ENCODE results near the gene NBDY.
A peak's percentile ranks its signal among the peaks of the same experiment; 100 is the strongest.

The NBDY gene

DNA sequence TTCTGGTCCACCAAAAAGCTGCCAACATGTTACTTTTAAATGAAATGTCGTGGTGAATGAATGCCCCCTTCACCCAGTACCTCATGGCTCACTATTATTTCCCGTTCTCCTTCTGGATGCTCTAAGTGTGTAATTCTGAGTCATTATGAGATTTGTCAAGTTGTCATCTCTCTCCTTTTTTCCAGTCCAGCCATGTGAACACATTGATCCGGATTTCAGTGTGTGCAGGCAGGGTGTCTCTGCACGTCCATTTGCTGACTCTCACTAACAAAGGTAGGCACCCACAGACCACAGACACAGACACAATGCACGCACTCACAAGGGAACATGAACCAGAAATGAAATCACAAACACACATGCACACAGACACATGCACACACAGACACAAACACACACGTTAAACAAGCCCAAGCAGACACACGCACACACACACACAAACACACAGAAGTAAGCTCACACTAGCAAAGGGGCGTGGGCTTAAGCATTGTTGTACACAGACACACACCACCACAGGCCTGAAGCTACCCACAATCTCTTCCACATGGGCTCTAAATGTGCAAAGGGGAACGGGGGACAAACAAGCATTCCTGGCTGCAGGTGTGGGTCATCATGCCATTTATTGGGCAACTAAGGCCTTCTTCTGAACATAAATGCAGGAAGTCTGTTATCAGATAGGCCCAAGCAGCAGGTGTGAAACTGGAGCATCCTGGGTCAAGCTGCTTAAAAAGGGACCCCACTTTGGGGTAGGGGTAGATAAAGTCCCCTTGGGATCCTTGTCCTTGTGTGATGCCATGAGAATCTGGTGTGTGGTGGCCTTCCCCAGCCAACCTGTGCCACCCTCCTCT lies 58.1 kb downstream of the NBDY start:
- DNase-seq: no peak

DNA sequence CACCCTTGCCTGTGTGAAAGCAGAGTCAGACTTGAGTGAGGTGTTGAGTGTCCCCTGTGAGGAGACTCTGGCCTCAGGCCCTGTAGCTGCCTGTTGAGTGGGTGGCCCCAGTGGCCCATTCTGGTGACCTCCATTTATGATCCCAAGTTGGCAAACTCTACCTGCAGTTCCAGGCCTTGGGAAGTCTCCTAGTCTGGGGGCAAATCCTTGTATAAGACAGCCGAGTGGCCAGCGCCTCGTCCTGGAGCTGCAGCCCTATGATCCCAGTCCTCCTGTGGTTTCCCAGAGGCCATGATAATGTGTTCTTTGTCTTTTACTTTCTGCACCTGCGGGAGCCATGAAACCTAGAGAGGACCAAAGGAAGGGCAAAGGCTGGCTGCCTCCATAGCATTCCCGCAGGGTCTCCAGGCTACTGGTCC lies 58.7 kb downstream of the NBDY start:
- DNase-seq: no peak

DNA sequence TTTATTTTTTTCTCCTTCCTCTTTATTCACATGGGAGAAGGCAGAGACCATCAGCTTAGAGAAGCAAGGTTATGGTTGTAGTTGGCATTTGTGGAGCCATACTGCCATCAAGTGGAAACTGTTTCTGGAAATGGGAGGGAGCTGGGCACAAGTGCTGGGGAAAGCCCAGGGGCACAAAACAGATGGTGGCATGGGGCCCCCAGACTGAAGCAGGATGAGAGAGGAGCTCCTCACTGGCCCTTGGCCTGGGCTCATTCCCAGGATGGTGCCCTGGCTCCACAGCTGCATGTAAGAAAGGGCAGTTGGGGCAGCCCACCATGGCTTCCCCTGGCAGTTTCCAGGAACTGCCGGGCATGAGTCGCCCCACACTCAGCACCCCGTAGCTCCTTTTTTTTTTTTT lies 59.2 kb downstream of the NBDY start:
- DNase-seq: no peak

DNA sequence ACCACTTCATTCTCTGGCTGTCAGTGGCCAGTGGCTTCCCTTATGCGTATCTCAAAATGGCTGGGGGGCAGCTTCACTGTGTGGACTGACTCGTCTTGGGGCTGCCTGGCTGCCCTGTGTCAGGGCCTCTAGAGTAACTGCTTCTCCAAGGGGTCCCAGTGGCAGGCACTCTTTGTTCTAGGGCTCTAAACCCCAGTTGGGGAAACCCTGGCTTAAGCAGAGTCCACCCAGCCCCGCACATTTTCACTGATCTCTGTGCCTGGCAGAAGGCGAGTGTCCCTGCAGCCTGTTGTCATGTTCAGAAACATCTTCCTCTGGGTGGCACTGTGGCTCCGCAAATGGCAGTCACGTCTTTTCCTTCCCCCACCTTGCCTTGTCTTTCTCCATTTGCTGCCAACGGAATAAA lies 59.7 kb downstream of the NBDY start:
- no peak for DNase-seq

DNA sequence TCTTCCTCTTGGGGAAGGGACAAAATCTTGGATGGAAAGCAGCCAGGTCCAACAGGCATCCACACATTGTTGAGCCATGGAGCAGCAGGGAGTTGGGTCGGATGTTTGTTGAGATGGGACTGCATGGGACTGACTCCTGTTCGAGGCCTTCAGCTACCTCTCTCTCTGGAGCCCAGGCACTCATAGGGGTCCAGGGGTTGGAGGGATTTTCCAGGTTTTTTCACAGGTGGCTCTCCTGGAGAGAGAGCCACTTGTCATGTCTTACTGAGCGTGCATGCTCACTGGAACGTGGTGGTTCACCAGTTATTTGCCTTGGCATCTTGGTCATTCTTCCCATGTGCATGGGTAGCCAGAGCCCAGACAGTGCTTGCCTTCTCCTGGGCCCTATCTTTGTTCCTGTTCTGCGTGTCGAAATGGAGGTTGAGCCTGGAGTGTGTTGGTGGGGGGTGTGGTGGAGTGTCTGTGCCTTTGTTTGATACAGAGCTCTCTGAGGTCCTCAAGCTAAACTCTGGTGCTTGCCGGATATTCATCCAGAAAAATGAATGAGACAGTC lies 60.6 kb downstream of the NBDY start:
- DNase-seq: no peak

DNA sequence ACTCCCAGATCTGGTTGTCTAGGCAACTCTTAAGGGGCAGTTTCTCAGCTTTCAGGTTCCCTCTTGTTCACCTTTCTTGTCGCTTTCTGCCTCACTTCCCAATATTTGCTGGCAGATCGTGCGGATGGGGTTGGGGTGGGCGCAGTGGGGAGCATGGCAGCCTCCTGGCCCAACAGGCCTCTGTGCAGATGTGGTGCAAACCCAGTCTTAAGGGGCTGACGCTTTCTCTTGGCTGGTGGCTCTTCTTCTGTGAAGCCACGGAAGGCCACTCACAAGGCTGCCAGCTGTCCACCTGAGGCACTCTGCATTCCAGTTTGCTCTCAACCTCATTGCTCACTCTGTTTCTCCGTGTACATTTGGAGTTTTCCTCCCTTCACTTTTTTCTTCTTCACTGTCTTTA lies 61.7 kb downstream of the NBDY start:
- DNase-seq: no peak

DNA sequence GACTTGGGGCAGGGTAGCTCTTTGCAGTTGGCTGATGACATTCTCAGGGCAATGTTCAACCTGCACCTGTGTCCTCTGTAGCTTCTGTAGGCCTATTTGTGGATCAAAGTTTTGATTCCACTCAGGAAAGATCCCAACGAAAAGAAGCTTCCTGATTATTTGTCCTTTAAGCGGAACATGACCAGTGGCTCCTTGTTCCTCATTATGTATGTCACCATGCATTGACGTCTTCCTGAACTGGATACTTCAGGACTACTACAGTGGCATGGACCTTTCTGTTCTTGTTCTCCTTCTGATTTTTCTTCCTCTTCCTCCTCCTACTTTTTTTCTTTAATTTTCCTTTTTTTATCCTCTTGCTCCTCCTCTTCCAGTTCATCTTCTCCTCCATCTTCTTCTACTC lies 62.4 kb downstream of the NBDY start:
- no peak for DNase-seq

DNA sequence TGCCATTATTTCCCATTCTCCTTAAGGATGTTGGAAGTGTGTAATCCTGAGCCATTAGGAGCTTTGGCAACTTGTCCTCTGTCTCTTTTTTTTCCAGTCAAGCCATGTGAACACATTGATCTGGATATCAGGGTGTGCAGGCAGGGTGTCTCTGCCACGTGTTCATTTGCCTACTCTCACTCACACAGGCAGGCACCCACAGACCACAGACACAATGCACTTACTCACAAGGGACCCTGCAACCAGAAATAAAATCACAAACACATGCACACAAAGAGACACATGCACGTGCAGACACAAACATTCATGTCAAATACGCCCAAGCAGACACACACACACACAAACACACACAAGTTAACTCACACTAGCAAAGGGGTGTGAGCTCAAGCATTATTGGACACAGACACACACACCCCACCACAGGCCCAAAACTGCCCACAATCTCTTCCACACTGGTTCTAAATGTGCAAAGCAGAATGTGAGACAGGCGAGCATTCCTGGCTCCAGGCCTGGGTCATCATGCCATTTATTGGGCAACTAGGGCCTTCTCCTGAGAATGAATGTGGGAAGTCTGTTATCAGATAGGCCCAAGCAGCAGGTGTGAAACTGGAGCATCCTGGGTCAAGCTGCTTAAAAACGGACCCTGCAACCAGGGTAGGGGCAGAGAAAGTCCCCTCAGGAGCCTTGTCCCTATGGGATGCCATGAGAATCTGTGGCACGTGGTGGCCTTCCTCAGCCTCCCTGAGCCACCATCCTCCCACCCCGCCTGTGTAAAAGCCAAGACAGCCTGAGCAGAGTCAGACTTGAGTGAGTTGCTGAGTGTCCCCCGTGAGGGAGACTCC lies 63.4 kb downstream of the NBDY start:
- no peak for DNase-seq

DNA sequence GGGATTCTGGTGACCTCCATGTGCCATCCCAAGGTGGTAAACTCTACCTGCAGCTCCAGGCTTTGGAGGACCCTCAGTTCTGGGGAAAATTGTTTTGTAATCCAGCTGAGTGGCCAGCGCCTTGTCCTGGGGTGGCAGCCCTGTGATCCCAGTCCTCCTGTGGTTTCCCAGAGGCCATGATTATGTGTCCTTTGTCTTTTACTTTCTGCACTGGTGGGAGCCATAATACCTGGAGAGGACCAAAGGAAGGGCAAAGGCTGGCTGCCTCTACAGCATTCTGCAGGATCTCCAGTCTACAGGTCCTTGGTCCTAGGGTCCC lies 64.0 kb downstream of the NBDY start:
- no peak for DNase-seq

DNA sequence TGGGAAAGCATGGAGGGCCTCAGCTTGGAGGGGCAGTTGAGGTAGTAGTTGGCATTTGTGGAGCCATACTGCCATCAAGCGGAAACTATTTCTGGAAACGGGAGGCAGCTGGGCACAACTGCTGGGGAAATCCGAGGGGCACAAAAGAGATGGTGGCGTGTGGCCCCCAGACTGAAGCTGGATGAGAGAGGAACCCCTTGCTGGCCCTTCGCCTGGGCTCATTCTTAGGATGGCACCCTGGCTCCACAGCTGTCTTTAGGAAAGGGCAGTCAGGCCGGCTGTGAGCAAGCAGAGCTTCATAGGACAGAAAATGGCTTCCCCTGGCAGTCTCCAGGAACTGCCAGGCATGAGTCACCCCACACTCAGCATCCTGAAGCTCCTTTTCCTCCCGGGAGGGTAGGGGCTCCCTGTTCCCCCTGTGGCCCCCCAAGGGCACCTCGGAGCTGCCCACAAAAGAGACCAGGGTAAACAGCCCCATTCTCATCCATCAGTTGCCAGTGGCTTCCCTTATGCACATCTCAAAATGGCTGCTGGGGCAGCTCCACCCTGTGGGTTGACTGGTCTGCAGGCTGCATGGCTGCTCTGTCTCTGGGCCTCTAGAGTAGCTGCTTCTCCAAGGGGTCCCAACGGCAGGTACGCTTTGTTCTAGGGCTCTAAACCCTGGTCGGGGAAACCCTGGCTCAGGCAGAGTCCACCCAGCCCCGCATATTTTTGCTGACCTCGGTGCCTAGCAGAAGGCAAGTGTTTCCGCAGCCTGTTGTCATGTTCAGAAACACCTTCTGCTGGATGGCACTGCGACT lies 64.7 kb downstream of the NBDY start:
- DNase-seq: no peak

DNA sequence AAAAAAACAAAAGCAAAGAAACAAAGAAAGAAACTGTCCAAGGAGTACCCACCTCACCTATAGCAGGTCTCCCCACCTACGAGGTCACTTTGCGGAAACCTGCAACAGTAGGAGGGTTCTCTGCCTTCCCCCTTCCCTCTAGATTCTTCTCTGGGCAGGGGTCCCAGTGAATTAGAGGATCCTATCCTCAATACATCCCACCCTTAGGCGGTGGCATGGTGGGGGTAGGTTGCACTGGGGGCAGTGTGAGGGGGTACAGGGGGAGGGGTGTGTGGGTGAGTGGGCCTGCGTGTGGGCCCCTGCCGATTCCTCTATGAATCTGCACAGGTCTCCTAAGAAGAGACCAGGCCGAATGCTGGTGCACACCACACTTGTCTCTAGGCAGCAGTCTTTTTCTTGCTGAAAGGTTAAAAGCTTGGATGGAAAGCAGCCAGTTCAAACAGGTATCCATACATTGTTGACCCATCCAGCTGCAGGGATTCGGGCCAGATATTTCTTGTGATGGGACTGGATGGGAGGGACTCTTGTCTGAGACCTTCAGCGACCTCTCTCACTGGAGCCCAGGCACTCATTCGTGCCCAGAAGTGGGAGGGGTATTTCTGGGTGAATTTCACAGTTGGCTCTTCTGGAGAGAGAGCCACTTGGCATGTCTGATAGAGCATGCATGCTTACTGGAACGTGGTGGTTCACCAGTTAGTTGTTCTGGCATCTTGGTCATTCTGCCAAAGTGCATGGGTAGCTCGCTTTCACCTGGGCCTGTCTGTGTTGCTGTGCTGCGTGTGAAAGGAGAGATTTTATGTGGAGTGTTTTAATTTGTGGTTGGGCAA lies 65.6 kb downstream of the NBDY start:
- no peak for DNase-seq

DNA sequence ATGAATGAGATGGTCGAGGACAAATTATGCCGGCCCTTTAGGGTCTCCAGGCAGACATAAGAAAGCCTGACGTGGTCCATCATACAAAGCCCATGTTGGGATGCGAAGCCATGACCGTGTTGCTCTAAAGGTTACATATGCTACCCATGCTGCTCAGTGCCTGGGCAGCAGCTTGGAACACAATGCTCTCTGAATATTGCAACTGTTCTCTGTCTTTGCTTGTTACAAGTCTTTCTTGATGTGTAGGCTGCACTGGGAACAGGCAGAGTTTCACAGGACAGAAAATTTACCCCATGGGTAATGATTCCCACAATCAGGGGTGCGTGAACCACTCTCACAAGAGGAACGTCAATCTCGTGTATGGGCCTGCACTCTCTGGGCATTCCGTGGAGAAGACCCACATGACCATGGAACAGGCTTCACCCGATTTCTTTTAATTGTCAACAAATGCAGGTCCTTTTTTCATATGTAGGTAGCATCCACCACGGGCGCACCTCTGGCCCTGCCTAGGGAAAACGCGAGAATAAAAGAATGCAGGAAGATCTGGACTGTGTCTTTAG lies 66.3 kb downstream of the NBDY start:
- DNase-seq: no peak

DNA sequence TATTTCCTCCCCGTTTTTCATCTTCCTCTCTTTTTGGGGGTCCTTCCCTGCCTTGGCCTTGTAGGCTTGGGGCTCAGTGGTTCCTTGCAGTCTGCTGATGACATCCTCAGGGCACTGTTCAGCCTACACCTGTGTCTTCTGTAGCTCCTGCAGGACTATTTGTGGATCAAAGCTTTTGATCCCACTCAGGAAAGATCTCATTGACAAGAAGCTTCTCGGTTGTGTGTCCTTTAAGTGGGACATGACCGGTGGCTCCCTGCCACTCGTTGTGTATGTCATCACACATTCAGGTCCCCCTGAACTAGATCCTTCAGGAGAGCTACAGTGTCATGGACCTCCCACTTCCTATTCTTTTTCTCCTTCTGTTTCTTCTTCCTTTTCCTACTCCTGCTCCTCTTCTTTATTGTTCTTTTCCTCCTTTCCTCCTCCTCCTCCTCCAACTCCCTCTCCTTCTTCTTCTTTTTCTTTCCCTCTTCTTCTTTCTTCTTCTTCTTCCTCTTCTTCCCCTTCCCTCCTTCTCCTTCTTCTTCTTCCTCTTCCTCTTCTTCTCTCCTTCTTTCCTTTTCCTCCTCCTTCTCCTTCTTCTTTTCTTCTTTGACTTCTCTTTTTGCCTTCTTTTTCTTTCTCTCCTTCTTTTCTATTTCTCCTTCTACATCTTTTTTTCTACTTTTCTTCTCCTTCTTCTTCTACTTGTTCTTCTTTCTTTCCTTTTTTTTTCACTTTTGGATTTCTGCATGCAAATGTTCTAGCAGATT lies 67.8 kb downstream of the NBDY start:
- DNase-seq: no peak

DNA sequence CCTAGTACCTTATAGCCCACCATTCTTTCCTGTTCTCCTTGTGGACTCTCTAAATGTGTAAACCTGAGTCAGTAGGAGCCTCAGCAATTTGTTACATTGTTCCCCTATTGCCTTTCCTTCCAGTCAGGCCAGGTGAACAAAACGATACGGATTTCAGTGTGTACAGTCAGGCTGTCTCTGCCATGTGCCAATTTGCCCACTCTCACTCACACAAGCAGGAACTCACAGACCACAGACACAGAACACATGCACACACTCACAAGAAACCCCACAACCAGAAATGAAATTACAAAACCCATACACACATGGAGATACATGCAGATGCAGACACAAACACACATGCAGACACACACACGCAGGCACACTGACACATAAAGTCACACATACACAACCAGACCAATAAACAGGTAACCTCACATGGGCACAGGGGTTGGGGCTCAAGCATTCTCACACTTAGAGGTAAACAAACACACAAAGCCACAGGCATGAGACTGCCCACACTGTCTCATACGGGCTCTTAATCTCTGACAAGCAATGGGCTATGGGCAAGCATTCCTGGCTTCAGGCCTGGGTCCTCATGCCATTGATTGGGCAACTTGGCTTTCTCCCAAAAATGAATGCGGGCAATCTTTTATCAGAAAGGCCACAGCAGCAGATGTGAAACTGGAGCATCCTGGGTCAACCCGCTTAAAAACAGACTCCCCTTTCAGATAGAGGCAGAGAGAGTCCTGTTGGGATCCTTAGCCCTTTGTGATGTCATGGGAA lies 68.7 kb downstream of the NBDY start:
- DNase-seq: no peak

DNA sequence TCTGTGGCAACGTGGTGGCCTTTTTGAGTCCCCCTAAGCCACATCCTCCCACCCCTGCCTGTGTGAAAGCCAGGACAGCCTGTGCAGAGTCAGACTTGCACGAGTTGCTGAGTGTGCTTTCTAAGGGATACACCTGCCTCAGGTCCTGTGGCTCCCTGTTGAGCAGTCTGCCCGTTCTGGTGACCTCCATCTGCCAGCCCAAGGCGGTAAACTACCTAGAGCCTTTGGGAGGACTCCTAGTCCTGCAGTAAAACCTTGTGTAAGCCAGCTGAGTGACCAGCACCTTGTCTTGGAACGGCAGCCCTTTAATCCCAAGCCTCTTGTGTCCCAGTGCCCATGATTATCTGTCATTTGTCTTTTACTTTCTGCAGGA lies 69.3 kb downstream of the NBDY start:
- DNase-seq: no peak

DNA sequence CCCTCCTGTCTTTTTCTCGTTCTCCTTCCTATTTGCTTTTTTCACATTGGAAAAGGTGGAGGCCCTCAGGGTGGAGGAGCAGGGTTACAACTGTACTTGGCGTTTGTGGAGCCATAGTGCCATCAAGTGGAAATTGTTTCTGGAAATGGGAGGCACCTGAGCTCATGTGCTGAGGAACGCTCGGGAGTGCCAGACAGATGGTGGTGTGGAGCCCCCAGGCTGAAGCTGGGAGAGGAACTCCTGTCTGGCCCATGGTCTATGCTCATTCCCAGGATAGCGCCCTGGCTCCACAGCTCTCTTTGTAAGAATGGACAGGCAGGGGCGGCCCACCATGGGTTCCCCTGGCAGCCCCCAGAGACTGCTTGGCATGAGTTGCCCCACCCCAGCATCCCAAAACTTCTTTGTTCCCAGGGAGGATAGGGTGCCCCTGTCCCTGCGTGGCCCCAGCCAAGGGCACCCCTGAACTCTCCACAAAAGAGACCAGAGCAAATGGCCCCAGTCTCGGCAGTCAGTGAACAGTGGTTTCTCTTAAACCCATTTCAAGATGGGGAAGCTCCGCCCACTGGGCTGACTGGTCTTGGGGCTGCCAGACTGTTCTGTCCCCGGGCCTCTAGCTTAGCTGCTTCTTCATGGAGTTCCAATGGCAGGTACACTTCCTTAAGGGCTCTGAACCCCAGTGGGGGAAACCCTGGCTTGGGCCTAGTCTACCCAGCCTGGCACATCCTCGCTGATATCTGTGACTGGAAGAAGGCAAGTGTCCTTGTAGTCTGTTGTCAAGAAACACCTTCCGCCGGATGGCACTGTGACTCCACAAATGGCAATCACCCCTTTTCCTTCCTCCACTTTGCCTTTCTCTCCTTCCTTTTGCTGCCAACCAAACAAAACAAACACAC lies 70.1 kb downstream of the NBDY start:
- no peak for DNase-seq

DNA sequence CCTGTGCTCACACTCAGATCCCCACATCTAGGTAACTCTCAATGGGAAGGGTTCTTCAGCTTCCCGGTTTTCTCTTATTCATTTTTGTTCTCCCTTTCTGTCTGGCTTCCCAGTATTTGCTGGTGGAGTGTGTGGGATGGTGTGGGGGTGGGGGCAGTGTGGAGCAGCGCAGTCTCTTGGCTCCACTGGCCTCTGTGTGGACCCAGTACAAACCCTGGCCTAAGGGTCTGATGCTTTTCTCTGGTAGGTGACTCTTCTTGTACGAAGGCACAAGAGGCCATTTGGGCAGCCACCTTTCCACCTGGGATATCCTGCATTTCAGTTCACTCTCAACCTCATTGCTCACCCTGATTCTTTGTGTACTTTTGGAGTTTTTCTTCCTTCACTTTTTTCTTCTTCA lies 71.3 kb downstream of the NBDY start:
- DNase-seq: no peak

DNA sequence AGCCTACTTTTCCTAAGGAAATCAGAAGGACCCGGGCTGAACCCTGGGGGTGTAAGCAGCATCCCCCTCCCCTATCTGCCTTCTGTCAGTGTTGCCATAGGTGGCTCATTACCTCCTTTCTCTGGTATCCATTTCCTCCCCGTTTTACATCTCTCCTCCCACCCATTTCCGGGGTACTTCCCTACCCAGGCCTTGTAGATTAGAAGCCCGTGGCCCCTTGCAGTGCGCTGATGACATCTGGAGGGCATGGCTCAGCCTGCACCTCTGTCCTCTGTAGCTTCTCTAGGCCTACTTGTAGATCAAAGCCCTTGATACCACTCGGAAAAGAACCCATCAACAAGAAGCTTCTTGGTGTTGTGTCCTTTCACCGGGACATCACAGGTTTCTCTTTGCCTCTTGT lies 71.8 kb downstream of the NBDY start:
- peak; percentile 68 for DNase-seq

DNA sequence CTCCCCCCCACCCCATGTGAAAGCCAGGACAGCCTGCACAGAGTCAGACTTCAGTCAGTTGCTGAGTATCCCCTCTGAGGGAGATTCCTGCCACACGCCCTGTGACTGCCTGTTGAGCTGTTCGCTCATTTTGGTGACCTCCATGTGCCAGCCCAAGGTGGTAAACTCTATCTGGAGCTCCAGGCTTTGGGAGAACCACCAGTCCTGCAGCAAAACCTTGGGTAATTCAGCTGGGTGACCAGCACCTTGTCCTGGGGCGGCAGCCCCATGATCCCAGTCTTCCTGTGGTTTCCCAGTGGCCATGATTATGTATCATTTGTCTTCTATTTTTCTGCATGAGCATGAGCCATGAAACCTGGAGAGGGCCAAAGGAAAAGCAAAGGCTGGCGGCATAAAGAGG lies 73.4 kb downstream of the NBDY start:
- no peak for DNase-seq

All from stimulated activated CD4-positive, alpha-beta T cell treated with anti-CD3 and anti-CD28 coated beads, Interleukin-1b, Interleukin-23, amount 100 ng/mL, for 48 hours (primary cell).